Measurements from ENCODE around the gene DLEC1. TPM values are rescaled to one million over a fixed set of nuclear protein-coding genes. Genes with fewer than 3 reads are reported as not detected.

The DLEC1 gene
- total and polyA plus RNA-seq, 9 of the 15 experiments (the other 6 are each of a cell fraction or from before 2014, with no cell fraction given), result 0.07 to 0.08 TPM; not detected in 7

DNA sequence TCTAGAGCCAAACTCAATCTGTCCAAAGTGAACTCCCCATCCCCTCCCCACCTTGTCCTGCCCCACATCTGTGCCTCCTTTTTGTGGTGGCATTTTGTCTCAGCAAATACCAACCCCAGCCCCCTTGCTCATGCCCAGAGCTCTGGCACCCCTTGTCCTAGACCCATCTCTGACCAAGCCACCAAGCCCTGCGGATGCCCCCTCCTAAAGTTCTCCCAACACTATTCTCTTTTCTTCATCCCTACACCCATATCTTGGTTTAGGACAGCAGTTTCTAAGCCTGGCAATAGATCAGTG, 80.2 kb downstream of the DLEC1 start (continued):
- TF ChIP-seq ESRRA (IDR thresholded peaks at IDR 0.05; ENCODE audit: borderline replicate concordance, low read depth) (no peak), SIRT6 (IDR thresholded peaks at IDR 0.05; ENCODE audit: low read depth, low read length) (no peak), FOXK2 (conservative IDR thresholded peaks at IDR 0.05 in 1 of 2, IDR thresholded peaks at IDR 0.05 in 1 of 2; ENCODE audit: low read depth in 2 of 2) (no peak), NONO (IDR thresholded peaks at IDR 0.05; ENCODE audit: low read depth in 2 of 2, low read length in 1 of 2) (no peak), ETS2 (tag; IDR thresholded peaks at IDR 0.05; ENCODE audit: borderline replicate concordance, poor library complexity, severe bottlenecking) (no peak), SMARCA5 (IDR thresholded peaks at IDR 0.05) (no peak), ZNF778 (CRISPR knock-in tag; IDR thresholded peaks at IDR 0.05) (no peak), ZBTB1 (CRISPR knock-in tag; IDR thresholded peaks at IDR 0.05; ENCODE audit: borderline replicate concordance, low read depth) (no peak), KLF1 (tag; IDR thresholded peaks at IDR 0.05) (no peak), SREBF2 (CRISPR knock-in tag; IDR thresholded peaks at IDR 0.05) (no peak)
- TF ChIP-seq, protein P1, sequence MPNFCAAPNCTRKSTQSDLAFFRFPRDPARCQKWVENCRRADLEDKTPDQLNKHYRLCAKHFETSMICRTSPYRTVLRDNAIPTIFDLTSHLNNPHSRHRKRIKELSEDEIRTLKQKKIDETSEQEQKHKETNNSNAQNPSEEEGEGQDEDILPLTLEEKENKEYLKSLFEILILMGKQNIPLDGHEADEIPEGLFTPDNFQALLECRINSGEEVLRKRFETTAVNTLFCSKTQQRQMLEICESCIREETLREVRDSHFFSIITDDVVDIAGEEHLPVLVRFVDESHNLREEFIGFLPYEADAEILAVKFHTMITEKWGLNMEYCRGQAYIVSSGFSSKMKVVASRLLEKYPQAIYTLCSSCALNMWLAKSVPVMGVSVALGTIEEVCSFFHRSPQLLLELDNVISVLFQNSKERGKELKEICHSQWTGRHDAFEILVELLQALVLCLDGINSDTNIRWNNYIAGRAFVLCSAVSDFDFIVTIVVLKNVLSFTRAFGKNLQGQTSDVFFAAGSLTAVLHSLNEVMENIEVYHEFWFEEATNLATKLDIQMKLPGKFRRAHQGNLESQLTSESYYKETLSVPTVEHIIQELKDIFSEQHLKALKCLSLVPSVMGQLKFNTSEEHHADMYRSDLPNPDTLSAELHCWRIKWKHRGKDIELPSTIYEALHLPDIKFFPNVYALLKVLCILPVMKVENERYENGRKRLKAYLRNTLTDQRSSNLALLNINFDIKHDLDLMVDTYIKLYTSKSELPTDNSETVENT (CRISPR knock-in tag; IDR thresholded peaks at IDR 0.05), result no peak
- TF ChIP-seq, protein P2, sequence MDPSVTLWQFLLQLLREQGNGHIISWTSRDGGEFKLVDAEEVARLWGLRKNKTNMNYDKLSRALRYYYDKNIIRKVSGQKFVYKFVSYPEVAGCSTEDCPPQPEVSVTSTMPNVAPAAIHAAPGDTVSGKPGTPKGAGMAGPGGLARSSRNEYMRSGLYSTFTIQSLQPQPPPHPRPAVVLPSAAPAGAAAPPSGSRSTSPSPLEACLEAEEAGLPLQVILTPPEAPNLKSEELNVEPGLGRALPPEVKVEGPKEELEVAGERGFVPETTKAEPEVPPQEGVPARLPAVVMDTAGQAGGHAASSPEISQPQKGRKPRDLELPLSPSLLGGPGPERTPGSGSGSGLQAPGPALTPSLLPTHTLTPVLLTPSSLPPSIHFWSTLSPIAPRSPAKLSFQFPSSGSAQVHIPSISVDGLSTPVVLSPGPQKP (CRISPR knock-in tag; IDR thresholded peaks at IDR 0.05), result no peak
